Activated CD4-positive, CD25-positive, alpha-beta regulatory T cell (primary cell): ENCODE measurements around the gene ZNF276.
"Not testable (repeated sequence)": the region's sequence is repeated elsewhere in the genome, so short reads cannot be mapped to it uniquely, and the experiment has no call there.

Source experiments
- DNase-seq, 4 experiments: peaks; one replicate each; lab custom pipeline; 2025; lab: John Stamatoyannopoulos, UW

ZNF276 gene

GRCh38 chr16:89696670-89697128 lies 24.6 kb upstream of the ZNF276 start:
- DNase-seq: no peak

- no peak for DNase-seq
Measured at GRCh38 chr16:89697161-89697615, 24.1 kb upstream of the ZNF276 start.

- DNase-seq: no peak
Measured at GRCh38 chr16:89697616-89698331, 23.6 kb upstream of the ZNF276 start.

GRCh38 chr16:89698717-89699116 lies 22.6 kb upstream of the ZNF276 start:
- not testable (repeated sequence) for DNase-seq

GRCh38 chr16:89699629-89700099 lies 21.7 kb upstream of the ZNF276 start:
- not testable (repeated sequence) for DNase-seq

- DNase-seq: peak; percentile 87 to 94 (median 92)
Measured at GRCh38 chr16:89700100-89700648, 21.2 kb upstream of the ZNF276 start.

- peak in 2 of 4 experiments; percentile 52 to 59 for DNase-seq
Measured at GRCh38 chr16:89700649-89701424, 20.5 kb upstream of the ZNF276 start.

GRCh38 chr16:89701425-89702406 lies 19.6 kb upstream of the ZNF276 start, which contains the start of gene SPATA2L:
TSS of gene SPATA2L (minus strand) at chr16:89701705. CDS start at chr16:89701232, 473 bp downstream.
- DNase-seq: peak; percentile 94 to 98 (median 97)

GRCh38 chr16:89704281-89704680 lies 17.1 kb upstream of the ZNF276 start:
- DNase-seq: no peak

GRCh38 chr16:89705006-89705405 lies 16.3 kb upstream of the ZNF276 start:
- DNase-seq: no peak

GRCh38 chr16:89706518-89707260 lies 14.6 kb upstream of the ZNF276 start:
- no peak for DNase-seq

- DNase-seq: no peak
Measured at GRCh38 chr16:89707695-89708094, 13.6 kb upstream of the ZNF276 start.

- DNase-seq: no peak
Measured at GRCh38 chr16:89708481-89708931, 12.8 kb upstream of the ZNF276 start.

- no peak for DNase-seq
Measured at GRCh38 chr16:89709166-89709565, 12.2 kb upstream of the ZNF276 start.

- no peak for DNase-seq
Measured at GRCh38 chr16:89709716-89710432, 11.5 kb upstream of the ZNF276 start.

GRCh38 chr16:89710709-89711564 lies 10.4 kb upstream of the ZNF276 start:
- DNase-seq: no peak

GRCh38 chr16:89711601-89712273 lies 9.6 kb upstream of the ZNF276 start:
- DNase-seq: peak; percentile 40 to 68 (median 58)

- DNase-seq: no peak
Measured at GRCh38 chr16:89712274-89712781, 9.0 kb upstream of the ZNF276 start.
